SH-SY5Y (cell line): ENCODE measurements around the gene IKZF1.

ENCODE experiments used
- GATA2 ChIP-seq: IDR thresholded peaks from 2 replicates; pipeline ENCODE4 v1.6.1; 2011; ENCODE audit warnings: mild to moderate bottlenecking, low read depth, low read length
- GATA3 ChIP-seq: IDR thresholded peaks from 2 replicates; pipeline ENCODE4 v1.6.1; 2011; ENCODE audit warnings: low read depth, mild to moderate bottlenecking, low read length, moderate library complexity

DNA sequence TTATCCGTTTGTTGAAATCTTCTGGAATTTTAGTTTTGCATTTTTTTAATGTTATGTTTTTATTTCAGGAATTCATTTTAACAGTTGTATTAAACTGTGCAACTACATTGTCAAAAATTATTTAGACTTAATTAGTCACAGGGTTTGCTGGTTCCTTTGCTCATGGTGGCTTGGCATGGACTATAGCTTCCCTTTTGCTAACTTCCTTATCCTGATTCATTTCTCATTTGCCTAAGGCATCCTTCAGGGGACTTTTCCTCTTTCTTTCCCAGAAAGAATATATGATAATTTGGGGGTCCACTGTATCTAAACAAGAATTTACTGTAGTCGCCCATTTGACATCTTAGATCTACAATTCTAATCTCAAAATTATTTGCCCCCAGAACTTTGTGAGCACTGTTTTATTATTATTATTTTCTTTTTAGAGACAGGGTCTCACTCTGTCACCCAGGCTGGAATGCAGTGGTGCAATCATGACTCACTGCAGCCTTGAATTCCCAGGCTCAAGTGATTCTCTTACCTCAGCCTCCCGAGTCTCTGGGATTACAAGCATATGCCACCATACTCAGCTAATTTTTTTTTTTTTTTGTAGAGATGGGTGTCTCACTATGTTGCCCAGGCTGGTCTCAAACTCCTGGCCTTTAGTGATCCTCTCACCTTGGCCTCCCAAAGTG, 131.8 kb downstream of the IKZF1 start:
- TF ChIP-seq GATA3: no peak
- TF ChIP-seq GATA2: no peak
